ENCODE results near the gene SPINK4. TPM values are rescaled to one million over a fixed set of nuclear protein-coding genes. Genes with fewer than 3 reads are reported as not detected.

The SPINK4 gene, protein sequence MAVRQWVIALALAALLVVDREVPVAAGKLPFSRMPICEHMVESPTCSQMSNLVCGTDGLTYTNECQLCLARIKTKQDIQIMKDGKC
- total RNA-seq (2022) = not detected in 2 replicates
- Bru-seq, nascent RNA = percentile 3 among the genes with signal in this experiment
- BruChase-seq, experiment 1, labeled RNA remaining after a 6-hour chase = not detected
- not detected for BruChase-seq, experiment 2, labeled RNA remaining after a 2-hour chase
- long read RNA-seq, partial matches to known transcripts = 0 of 1 reads
- long read RNA-seq, other reads (novel, unspliced or antisense) = 0 of 1 reads

- H3K27me3 Mint-ChIP-seq (ENCODE audit: unreplicated experiment) = no peaks in the 10 kb centered on the region
- intact Hi-C loops (cut with micrococcal nuclease; ENCODE audit: unreplicated experiment) = no loop called here
- peaks cover 22% of the 10 kb centered on the region for H3K4me1 Mint-ChIP-seq (ENCODE audit: low read depth, unreplicated experiment)
- no peak for DNase-seq
- no peaks in the 10 kb centered on the region for H3K9me3 Mint-ChIP-seq (ENCODE audit: low read depth, unreplicated experiment)
- no peak for TF ChIP-seq CTCF (IDR thresholded peaks at IDR 0.05; ENCODE audit: unreplicated experiment)
- peak within 1 kb of the TSS; percentile 4 for H3K27ac Mint-ChIP-seq (ENCODE audit: unreplicated experiment)
- no peak within 1 kb of the TSS for H3K4me3 Mint-ChIP-seq (ENCODE audit: low read depth, unreplicated experiment)
- H3K36me3 Mint-ChIP-seq (ENCODE audit: insufficient read depth, unreplicated experiment) = no peaks in the 10 kb centered on the region
- CTCF ChIA-PET = interaction anchor here (0.8 to 1.9 kb wide), 2 partner anchors 14 to 24 kb away, joined by 6 to 7 read pairs; partner anchors contain the start of gene BAG1
- BruUV-seq (replicated peaks) = no TSS peak
These were observed at the start of gene SPINK4 for GRCh38 chr9:33239921-33240320. SPINK4 (plus strand) TSS chr9:33240167; CDS start chr9:33240209, 42 bp downstream.

DNA sequence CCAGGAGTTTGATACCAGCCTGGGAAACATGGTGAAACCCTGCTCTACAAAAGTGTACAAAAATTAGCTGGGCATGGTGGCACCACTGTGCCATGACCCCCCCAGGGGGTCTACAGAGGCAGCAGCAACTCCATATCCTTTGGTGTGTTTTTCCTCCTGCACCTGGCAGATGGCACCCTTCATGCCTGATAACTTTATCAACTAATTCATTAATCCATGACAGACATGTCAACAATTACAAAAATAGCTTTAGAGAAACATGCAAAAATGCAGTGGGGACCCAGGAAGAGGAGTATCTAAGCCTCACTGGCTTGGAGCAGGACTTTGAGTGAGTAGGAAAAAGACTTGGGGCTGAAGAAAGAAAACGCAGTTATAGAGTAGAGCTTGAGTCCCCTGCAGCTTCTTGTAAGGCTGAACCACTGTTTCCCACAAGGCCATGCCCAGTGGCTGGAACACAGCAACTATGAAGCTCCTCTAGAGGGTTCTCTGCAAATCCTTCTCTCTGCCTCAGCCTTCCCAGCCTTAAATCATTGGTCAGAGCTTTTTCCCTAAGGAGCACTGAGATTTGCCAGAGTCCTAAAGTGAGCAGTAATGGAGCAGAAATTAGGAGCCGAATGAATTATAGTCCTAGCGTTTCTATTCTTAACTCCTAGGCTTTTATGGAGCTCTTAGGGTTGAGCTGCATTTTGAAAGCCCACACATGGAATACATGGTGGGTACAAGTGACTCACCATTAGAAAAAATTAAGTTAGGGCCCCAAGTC is 47.3 kb upstream of the SPINK4 start:
- Mint-ChIP-seq H3K27ac (ENCODE audit: unreplicated experiment) (no peak overlapping the region), H3K9me3 (ENCODE audit: low read depth, unreplicated experiment) (no peaks in the 10 kb centered on the region), H3K36me3 (ENCODE audit: insufficient read depth, unreplicated experiment) (no peaks in the 10 kb centered on the region), H3K4me3 (ENCODE audit: low read depth, unreplicated experiment) (no peak overlapping the region), H3K4me1 (ENCODE audit: low read depth, unreplicated experiment) (no peaks in the 10 kb centered on the region), H3K27me3 (ENCODE audit: unreplicated experiment) (no peaks in the 10 kb centered on the region)
- BruUV-seq (replicated peaks) = no TSS peak
- CTCF ChIA-PET = interaction anchor here (0.6 kb wide), 3 partner anchors 15 to 50 kb away, joined by 3 read pairs; no protein-coding TSS in a partner anchor
- intact Hi-C loops (cut with micrococcal nuclease; ENCODE audit: unreplicated experiment) = no loop called here
- no peak for TF ChIP-seq CTCF (IDR thresholded peaks at IDR 0.05; ENCODE audit: unreplicated experiment)
- DNase-seq = no peak

GRCh38 chr9:33193818-33194217 is 46.1 kb upstream of the SPINK4 start:
- CTCF ChIA-PET = no interaction called here
- Mint-ChIP-seq H3K27me3 (ENCODE audit: unreplicated experiment) (no peaks in the 10 kb centered on the region), H3K36me3 (ENCODE audit: insufficient read depth, unreplicated experiment) (no peaks in the 10 kb centered on the region), H3K4me1 (ENCODE audit: low read depth, unreplicated experiment) (no peaks in the 10 kb centered on the region), H3K4me3 (ENCODE audit: low read depth, unreplicated experiment) (no peak overlapping the region), H3K27ac (ENCODE audit: unreplicated experiment) (no peak overlapping the region), H3K9me3 (ENCODE audit: low read depth, unreplicated experiment) (no peaks in the 10 kb centered on the region)
- no TSS peak for BruUV-seq (replicated peaks)
- TF ChIP-seq CTCF (IDR thresholded peaks at IDR 0.05; ENCODE audit: unreplicated experiment) = no peak
- DNase-seq = no peak
- intact Hi-C loops (cut with micrococcal nuclease; ENCODE audit: unreplicated experiment) = no loop called here

GRCh38 chr9:33196736-33197135 is 43.2 kb upstream of the SPINK4 start:
- peaks cover 14% of the 10 kb centered on the region for H3K27me3 Mint-ChIP-seq (ENCODE audit: unreplicated experiment)
- CTCF ChIA-PET = no interaction called here
- BruUV-seq (replicated peaks) = no TSS peak
- H3K4me1 Mint-ChIP-seq (ENCODE audit: low read depth, unreplicated experiment) = no peaks in the 10 kb centered on the region
- no peaks in the 10 kb centered on the region for H3K36me3 Mint-ChIP-seq (ENCODE audit: insufficient read depth, unreplicated experiment)
- DNase-seq = no peak
- no peak overlapping the region for H3K4me3 Mint-ChIP-seq (ENCODE audit: low read depth, unreplicated experiment)
- intact Hi-C loops (cut with micrococcal nuclease; ENCODE audit: unreplicated experiment) = no loop called here
- H3K27ac Mint-ChIP-seq (ENCODE audit: unreplicated experiment) = no peak overlapping the region
- TF ChIP-seq CTCF (IDR thresholded peaks at IDR 0.05; ENCODE audit: unreplicated experiment) = no peak
- no peaks in the 10 kb centered on the region for H3K9me3 Mint-ChIP-seq (ENCODE audit: low read depth, unreplicated experiment)
